Measurements from ENCODE around the gene POGLUT2. TPM values are rescaled to one million over a fixed set of nuclear protein-coding genes. Genes with fewer than 3 reads are reported as not detected.

The POGLUT2 gene
- total RNA-seq, 1 donor from 2014 or later, result 5.9 TPM

GRCh38 chr13:102771298-102772041 is 27.3 kb downstream of the POGLUT2 start:
- H3K4me1 ChIP-seq, result peaks cover 11% of the 10 kb centered on the region
- H3K4me3 ChIP-seq, result no peak overlapping the region
- H3K9me3 ChIP-seq, result no peaks in the 10 kb centered on the region
- no peaks in the 10 kb centered on the region for H3K36me3 ChIP-seq
- TF ChIP-seq CTCF (IDR thresholded peaks at IDR 0.05), result no peak
- no peak overlapping the region for H3K27ac ChIP-seq
- intact Hi-C loops (cut with DNase I), result no loop called here
- H3K27me3 ChIP-seq (ENCODE audit: low read depth), result no peaks in the 10 kb centered on the region
- DNase-seq (no peak), ATAC-seq (no peak)

- no peak for ATAC-seq
- Histone ChIP-seq H3K27me3 (ENCODE audit: low read depth) (no peaks in the 10 kb centered on the region), H3K4me3 (no peak overlapping the region), H3K36me3 (peaks cover 5% of the 10 kb centered on the region), H3K27ac (no peak overlapping the region), H3K9me3 (no peaks in the 10 kb centered on the region), H3K4me1 (peaks cover 11% of the 10 kb centered on the region)
- intact Hi-C loops (cut with DNase I), result no loop called here
- no peak for DNase-seq
- TF ChIP-seq CTCF (IDR thresholded peaks at IDR 0.05), result no peak
Observed at GRCh38 chr13:102770435-102770834, 28.3 kb downstream of the POGLUT2 start.

- Histone ChIP-seq H3K9me3 (no peaks in the 10 kb centered on the region), H3K4me3 (no peak overlapping the region), H3K27ac (no peak overlapping the region), H3K27me3 (ENCODE audit: low read depth) (no peaks in the 10 kb centered on the region), H3K36me3 (peaks cover 8% of the 10 kb centered on the region), H3K4me1 (peaks cover 11% of the 10 kb centered on the region)
- DNase-seq, result no peak
- TF ChIP-seq CTCF (IDR thresholded peaks at IDR 0.05), result no peak
- ATAC-seq, result no peak
- intact Hi-C loops (cut with DNase I), result no loop called here
Observed at GRCh38 chr13:102769679-102770078, 29.1 kb downstream of the POGLUT2 start.

- ATAC-seq (no peak), DNase-seq (no peak)
- H3K4me1 ChIP-seq, result peaks cover 8% of the 10 kb centered on the region
- H3K9me3 ChIP-seq, result no peaks in the 10 kb centered on the region
- no peak for TF ChIP-seq CTCF (IDR thresholded peaks at IDR 0.05)
- intact Hi-C loops (cut with DNase I), result no loop called here
- H3K36me3 ChIP-seq, result peaks cover 8% of the 10 kb centered on the region
- H3K4me3 ChIP-seq, result no peak overlapping the region
- H3K27ac ChIP-seq, result no peak overlapping the region
- H3K27me3 ChIP-seq (ENCODE audit: low read depth), result no peaks in the 10 kb centered on the region
Observed at GRCh38 chr13:102768909-102769308, 29.9 kb downstream of the POGLUT2 start.

GRCh38 chr13:102763741-102764140 is 35.0 kb downstream of the POGLUT2 start:
- no peaks in the 10 kb centered on the region for H3K27me3 ChIP-seq (ENCODE audit: low read depth)
- H3K36me3 ChIP-seq, result peaks cover 8% of the 10 kb centered on the region
- no peak for TF ChIP-seq CTCF (IDR thresholded peaks at IDR 0.05)
- DNase-seq (no peak), ATAC-seq (no peak)
- H3K4me3 ChIP-seq, result no peak overlapping the region
- H3K9me3 ChIP-seq, result no peaks in the 10 kb centered on the region
- no peak overlapping the region for H3K27ac ChIP-seq
- intact Hi-C loops (cut with DNase I), result no loop called here
- H3K4me1 ChIP-seq, result no peaks in the 10 kb centered on the region

All from lower lobe of right lung (tissue), 2 donors.